ENCODE data around the gene ZNF512. TPM values are rescaled to one million over a fixed set of nuclear protein-coding genes. Genes with fewer than 3 reads are reported as not detected.

Gene ZNF512
- total RNA-seq, 1 donor from 2014 or later: 7.4 TPM

- no peak for TF ChIP-seq CTCF (IDR thresholded peaks at IDR 0.05; ENCODE audit: insufficient read depth, low read length, severe bottlenecking)
- FAIRE-seq: no peak
- Histone ChIP-seq H3K27me3 (ENCODE audit: control insufficient read depth, insufficient read depth, low read length) (no peaks in the 10 kb centered on the region), H3K36me3 (ENCODE audit: control insufficient read depth, insufficient read depth, low read length) (peaks cover 14% of the 10 kb centered on the region), H3K4me3 (ENCODE audit: low read depth, low read length) (no peak overlapping the region)
- DNase-seq (ENCODE audit: low read depth): peak; percentile 99
These were observed 55.3 kb downstream of the ZNF512 start for GRCh38 chr2:27638037-27638637.

GRCh38 chr2:27638709-27639108 lies 55.9 kb downstream of the ZNF512 start:
- peak; percentile 79 for DNase-seq (ENCODE audit: low read depth)
- Histone ChIP-seq H3K27me3 (ENCODE audit: control insufficient read depth, insufficient read depth, low read length) (no peaks in the 10 kb centered on the region), H3K36me3 (ENCODE audit: control insufficient read depth, insufficient read depth, low read length) (peaks cover 13% of the 10 kb centered on the region), H3K4me3 (ENCODE audit: low read depth, low read length) (no peak overlapping the region)
- TF ChIP-seq CTCF (IDR thresholded peaks at IDR 0.05; ENCODE audit: insufficient read depth, low read length, severe bottlenecking): no peak
- no peak for FAIRE-seq

GRCh38 chr2:27640722-27641245 lies 57.9 kb downstream of the ZNF512 start:
- TF ChIP-seq CTCF (IDR thresholded peaks at IDR 0.05; ENCODE audit: insufficient read depth, low read length, severe bottlenecking): no peak
- peaks cover 10% of the 10 kb centered on the region for H3K36me3 ChIP-seq (ENCODE audit: control insufficient read depth, insufficient read depth, low read length)
- H3K4me3 ChIP-seq (ENCODE audit: low read depth, low read length): no peak overlapping the region
- FAIRE-seq: peak; percentile 32
- H3K27me3 ChIP-seq (ENCODE audit: control insufficient read depth, insufficient read depth, low read length): no peaks in the 10 kb centered on the region
- no peak for DNase-seq (ENCODE audit: low read depth)

GRCh38 chr2:27645197-27645596 lies 62.4 kb downstream of the ZNF512 start:
- H3K36me3 ChIP-seq (ENCODE audit: control insufficient read depth, insufficient read depth, low read length): peaks cover 7% of the 10 kb centered on the region
- FAIRE-seq (no peak), DNase-seq (ENCODE audit: low read depth) (no peak)
- H3K27me3 ChIP-seq (ENCODE audit: control insufficient read depth, insufficient read depth, low read length): no peaks in the 10 kb centered on the region
- no peak for TF ChIP-seq CTCF (IDR thresholded peaks at IDR 0.05; ENCODE audit: insufficient read depth, low read length, severe bottlenecking)
- H3K4me3 ChIP-seq (ENCODE audit: low read depth, low read length): no peak overlapping the region

GRCh38 chr2:27647289-27647688 lies 64.4 kb downstream of the ZNF512 start:
- Histone ChIP-seq H3K27me3 (ENCODE audit: control insufficient read depth, insufficient read depth, low read length) (no peaks in the 10 kb centered on the region), H3K36me3 (ENCODE audit: control insufficient read depth, insufficient read depth, low read length) (peaks cover 6% of the 10 kb centered on the region), H3K4me3 (ENCODE audit: low read depth, low read length) (no peak overlapping the region)
- FAIRE-seq (no peak), DNase-seq (ENCODE audit: low read depth) (peak; percentile 11)
- no peak for TF ChIP-seq CTCF (IDR thresholded peaks at IDR 0.05; ENCODE audit: insufficient read depth, low read length, severe bottlenecking)

- TF ChIP-seq CTCF (IDR thresholded peaks at IDR 0.05; ENCODE audit: insufficient read depth, low read length, severe bottlenecking): no peak
- Histone ChIP-seq H3K4me3 (ENCODE audit: low read depth, low read length) (no peak overlapping the region), H3K27me3 (ENCODE audit: control insufficient read depth, insufficient read depth, low read length) (no peaks in the 10 kb centered on the region), H3K36me3 (ENCODE audit: control insufficient read depth, insufficient read depth, low read length) (peaks cover 5% of the 10 kb centered on the region)
- DNase-seq (ENCODE audit: low read depth) (no peak), FAIRE-seq (no peak)
These were observed 64.9 kb downstream of the ZNF512 start for GRCh38 chr2:27647737-27648136.

All from bronchial epithelial cell (primary cell).